PC-9 (cell line): ENCODE measurements around the gene CCL14.

Source experiments
- EZH2 ChIP-seq: fragments of 200-600 bp; sonication (generic); IDR thresholded peaks from 2 replicates; pipeline ENCODE4 v1.8.0; 2017; ENCODE audit warnings: antibody characterized with exemption, low read depth
- TF ChIP-seq, protein P1 (sequence below): fragments of 200-600 bp; sonication (generic); conservative IDR thresholded peaks from 2 replicates; pipeline ENCODE4 v1.6.1; 2017; ENCODE audit warnings: mixed run types, antibody characterized with exemption, mild to moderate bottlenecking, moderate library complexity

- TF ChIP-seq, protein P1, sequence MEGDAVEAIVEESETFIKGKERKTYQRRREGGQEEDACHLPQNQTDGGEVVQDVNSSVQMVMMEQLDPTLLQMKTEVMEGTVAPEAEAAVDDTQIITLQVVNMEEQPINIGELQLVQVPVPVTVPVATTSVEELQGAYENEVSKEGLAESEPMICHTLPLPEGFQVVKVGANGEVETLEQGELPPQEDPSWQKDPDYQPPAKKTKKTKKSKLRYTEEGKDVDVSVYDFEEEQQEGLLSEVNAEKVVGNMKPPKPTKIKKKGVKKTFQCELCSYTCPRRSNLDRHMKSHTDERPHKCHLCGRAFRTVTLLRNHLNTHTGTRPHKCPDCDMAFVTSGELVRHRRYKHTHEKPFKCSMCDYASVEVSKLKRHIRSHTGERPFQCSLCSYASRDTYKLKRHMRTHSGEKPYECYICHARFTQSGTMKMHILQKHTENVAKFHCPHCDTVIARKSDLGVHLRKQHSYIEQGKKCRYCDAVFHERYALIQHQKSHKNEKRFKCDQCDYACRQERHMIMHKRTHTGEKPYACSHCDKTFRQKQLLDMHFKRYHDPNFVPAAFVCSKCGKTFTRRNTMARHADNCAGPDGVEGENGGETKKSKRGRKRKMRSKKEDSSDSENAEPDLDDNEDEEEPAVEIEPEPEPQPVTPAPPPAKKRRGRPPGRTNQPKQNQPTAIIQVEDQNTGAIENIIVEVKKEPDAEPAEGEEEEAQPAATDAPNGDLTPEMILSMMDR: no peak
- no peak for TF ChIP-seq EZH2
These were observed 37.1 kb downstream of the CCL14 start for GRCh38 chr17:35949401-35949800.
